ENCODE results near the gene FBRS.

The FBRS gene

GRCh38 chr16:30663820-30664219 lies 5.6 kb downstream of the FBRS start:
- TF ChIP-seq CTCF (IDR thresholded peaks at IDR 0.05), result no peak

DNA sequence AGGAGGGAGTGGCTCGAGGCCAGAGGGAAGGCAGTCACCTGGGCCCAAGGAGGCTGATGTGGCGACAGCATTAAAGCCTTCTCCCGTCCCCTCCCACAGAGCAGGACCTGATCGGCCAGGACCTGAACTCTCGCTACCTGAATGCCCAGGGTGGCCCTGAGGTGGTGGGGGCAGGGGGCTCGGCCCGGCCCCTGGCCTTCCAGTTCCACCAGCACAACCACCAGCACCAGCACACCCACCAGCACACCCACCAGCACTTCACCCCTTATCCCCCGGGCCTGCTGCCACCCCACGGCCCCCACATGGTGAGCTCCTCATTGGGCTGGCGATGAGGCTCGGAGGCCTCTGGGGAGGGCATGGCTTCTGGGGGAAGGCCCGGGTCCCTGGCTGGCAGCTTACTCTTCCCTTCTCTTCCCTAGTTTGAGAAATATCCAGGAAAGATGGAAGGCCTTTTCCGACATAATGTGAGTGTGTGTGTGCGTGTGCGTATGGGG lies 6.4 kb downstream of the FBRS start:
- TF ChIP-seq CTCF (IDR thresholded peaks at IDR 0.05), result no peak

DNA sequence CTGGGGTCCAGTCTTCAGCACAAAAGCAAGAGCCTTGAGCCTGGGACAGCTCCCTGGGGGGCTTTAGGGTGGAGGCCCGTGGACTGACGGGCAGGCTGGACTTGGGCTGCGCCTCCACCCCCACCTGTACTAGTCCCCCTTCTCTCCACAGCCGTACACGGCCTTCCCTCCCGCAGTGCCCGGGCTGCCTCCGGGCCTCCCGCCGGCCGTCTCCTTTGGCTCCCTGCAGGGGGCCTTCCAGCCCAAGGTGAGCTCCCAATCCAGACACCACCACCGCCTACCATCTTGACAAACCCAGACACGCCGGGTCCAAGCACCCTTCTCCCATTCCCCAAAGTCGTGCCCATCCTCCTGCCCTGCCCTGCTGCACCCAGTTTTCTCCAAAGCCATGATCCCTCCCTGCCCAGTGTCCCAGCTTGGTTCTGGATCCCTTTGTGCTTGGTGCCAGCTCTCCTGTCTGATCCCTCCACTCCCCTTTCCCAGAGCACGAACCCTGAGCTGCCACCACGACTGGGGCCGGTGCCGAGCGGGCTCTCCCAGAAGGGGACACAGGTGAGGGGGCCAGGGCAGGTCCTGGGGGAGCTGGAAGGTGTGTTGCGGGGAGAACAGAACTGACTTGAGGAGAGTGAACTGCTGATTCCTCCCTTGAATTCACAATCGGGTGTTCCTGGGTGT lies 7.1 kb downstream of the FBRS start:
- no peak for TF ChIP-seq CTCF (IDR thresholded peaks at IDR 0.05)

DNA sequence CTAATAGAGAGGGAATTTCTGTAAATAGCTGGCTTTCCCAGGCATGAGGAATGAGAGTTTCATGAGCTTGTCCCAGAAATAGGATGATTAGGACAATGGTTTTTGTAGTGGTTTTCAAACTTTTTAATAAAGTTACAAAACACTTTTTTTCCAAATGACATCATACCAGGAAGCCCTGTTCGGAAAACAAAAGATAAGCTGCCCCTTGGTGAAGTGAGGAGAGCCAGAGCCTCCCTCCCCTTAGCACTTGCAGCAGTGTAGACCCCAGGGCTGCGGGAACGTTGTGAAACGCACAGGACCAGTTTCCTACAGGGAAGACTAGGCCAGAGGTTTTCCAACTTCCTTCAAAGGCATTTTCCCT lies 7.6 kb downstream of the FBRS start:
- no peak for TF ChIP-seq CTCF (IDR thresholded peaks at IDR 0.05)

- no peak for TF ChIP-seq CTCF (IDR thresholded peaks at IDR 0.05)
Measured at GRCh38 chr16:30666681-30667080, 8.4 kb downstream of the FBRS start.

GRCh38 chr16:30667361-30667905 lies 9.2 kb downstream of the FBRS start:
- no peak for TF ChIP-seq CTCF (IDR thresholded peaks at IDR 0.05)

GRCh38 chr16:30668393-30668792 lies 10.2 kb downstream of the FBRS start:
- no peak for TF ChIP-seq CTCF (IDR thresholded peaks at IDR 0.05)

Data from LNCAP (cell line).